Calu3 (cell line): ENCODE results near the gene SLC38A9. TPM values are rescaled to one million over a fixed set of nuclear protein-coding genes. Genes with fewer than 3 reads are reported as not detected.

Experiments
- BruUV-seq: library from RNA; stranded (reverse); fragments of 400-500 nt; replicated peaks from 2 replicates; lab custom pipeline; 2021; lab: Mats Ljungman, UMichigan
- CTCF ChIA-PET: fragments of 300-600 bp; sonication (Branson Sonifier 250); formaldehyde crosslinking; loops from one replicate; lab custom pipeline; 2022; ENCODE audit warnings: antibody characterized with exemption; lab: Charles Lee
- DNase-seq: peaks from one replicate; pipeline ENCODE4 v3.0.0; 2022
- H3K27ac Mint-ChIP-seq: one replicate; pipeline ENCODE4 v1.8.0; 2022; ENCODE audit warnings: mixed read lengths; ENCODE audit not compliant: unreplicated experiment
- H3K27me3 Mint-ChIP-seq: one replicate; pipeline ENCODE4 v1.8.0; 2022; ENCODE audit warnings: mixed read lengths; ENCODE audit not compliant: unreplicated experiment
- H3K36me3 Mint-ChIP-seq: one replicate; pipeline ENCODE4 v1.8.0; 2022; ENCODE audit warnings: mild to moderate bottlenecking, moderate library complexity, mixed read lengths; ENCODE audit not compliant: insufficient read depth, unreplicated experiment
- H3K4me1 Mint-ChIP-seq: one replicate; pipeline ENCODE4 v1.8.0; 2022; ENCODE audit warnings: mild to moderate bottlenecking, low read depth, mixed read lengths; ENCODE audit not compliant: unreplicated experiment
- H3K4me3 Mint-ChIP-seq: one replicate; pipeline ENCODE4 v1.8.0; 2022; ENCODE audit warnings: mild to moderate bottlenecking, low read depth, moderate library complexity, mixed read lengths; ENCODE audit not compliant: unreplicated experiment
- H3K9me3 Mint-ChIP-seq: one replicate; pipeline ENCODE4 v1.8.0; 2022; ENCODE audit warnings: low read depth, mixed read lengths; ENCODE audit not compliant: unreplicated experiment
- CTCF ChIP-seq: fragments of 200-600 bp; IDR thresholded peaks from one replicate; pipeline ENCODE4 v1.8.0; 2022; ENCODE audit warnings: antibody characterized with exemption; ENCODE audit not compliant: unreplicated experiment
- intact Hi-C: fragments of 100-400 bp; cut with micrococcal nuclease; formaldehyde crosslinking; loops from one replicate; pipeline ENCODE4 v1.10.0; 2022; ENCODE audit not compliant: unreplicated experiment
- total RNA-seq: library from RNA; stranded (reverse); gene quantifications from 2 replicates; pipeline ENCODE4 v1.2.3, GENCODE V29; 2022

SLC38A9 gene
- total RNA-seq, 1 experiment from 2014 or later: 30.5 TPM

DNA sequence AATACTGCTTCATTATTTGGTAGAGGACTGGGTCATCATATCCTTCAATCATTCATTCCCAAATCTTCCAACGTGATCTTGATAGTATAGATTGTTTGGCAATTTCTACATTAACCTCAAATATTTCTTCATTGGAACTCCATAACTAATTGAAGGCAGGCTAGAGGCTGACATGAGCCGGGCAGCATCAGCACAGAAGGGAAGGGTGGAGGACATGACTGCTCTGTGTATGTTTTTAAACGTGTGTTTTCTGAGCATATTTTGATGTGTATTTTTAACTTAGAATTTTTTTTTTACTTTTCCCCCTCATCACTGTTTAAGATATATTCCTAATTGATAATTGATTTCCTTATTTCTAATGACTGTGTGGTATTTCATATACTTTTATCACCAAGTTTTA, 38.4 kb upstream of the SLC38A9 start:
- no peak overlapping the region for H3K4me3 Mint-ChIP-seq
- no peak overlapping the region for H3K27ac Mint-ChIP-seq
- DNase-seq: no peak
- no peaks in the 10 kb centered on the region for H3K9me3 Mint-ChIP-seq
- H3K4me1 Mint-ChIP-seq: no peaks in the 10 kb centered on the region
- BruUV-seq: no TSS peak
- no peaks in the 10 kb centered on the region for H3K27me3 Mint-ChIP-seq
- no peak for TF ChIP-seq CTCF
- no peaks in the 10 kb centered on the region for H3K36me3 Mint-ChIP-seq
- intact Hi-C loops: no loop called here
- CTCF ChIA-PET: no interaction called here

- no peak overlapping the region for H3K4me3 Mint-ChIP-seq
- H3K27ac Mint-ChIP-seq: no peak overlapping the region
- no peaks in the 10 kb centered on the region for H3K4me1 Mint-ChIP-seq
- BruUV-seq: no TSS peak
- no peak for DNase-seq
- H3K27me3 Mint-ChIP-seq: no peaks in the 10 kb centered on the region
- no peak for TF ChIP-seq CTCF
- CTCF ChIA-PET: no interaction called here
- intact Hi-C loops: no loop called here
- no peaks in the 10 kb centered on the region for H3K36me3 Mint-ChIP-seq
- no peaks in the 10 kb centered on the region for H3K9me3 Mint-ChIP-seq
These were observed 37.9 kb upstream of the SLC38A9 start for GRCh38 chr5:55750063-55750462.

DNA sequence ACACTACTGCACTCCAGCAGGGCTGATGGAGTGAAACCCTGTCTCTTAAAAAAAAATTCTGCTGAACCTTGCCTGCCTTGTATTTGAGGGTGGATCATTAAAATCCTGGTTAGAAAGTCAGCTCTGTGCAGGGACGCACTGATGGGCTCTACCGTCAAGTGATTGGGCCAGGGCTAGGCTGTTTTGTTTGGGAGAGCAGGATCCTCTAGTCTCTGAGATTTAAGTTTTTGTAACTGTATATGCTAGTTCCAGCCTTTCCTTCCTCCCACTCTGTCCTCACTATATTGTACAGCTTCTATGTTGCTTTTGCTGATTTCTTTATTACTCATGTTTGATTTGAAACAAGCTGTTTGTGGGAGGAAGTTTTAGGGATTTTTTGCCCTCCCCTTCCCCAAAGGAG, 37.3 kb upstream of the SLC38A9 start:
- intact Hi-C loops: no loop called here
- no TSS peak for BruUV-seq
- CTCF ChIA-PET: interaction anchor here (0.7 kb wide), 1 partner anchor 11 kb away, joined by 5 read pairs; no protein-coding TSS in a partner anchor
- no peaks in the 10 kb centered on the region for H3K4me1 Mint-ChIP-seq
- H3K4me3 Mint-ChIP-seq: no peak overlapping the region
- no peak for DNase-seq
- no peaks in the 10 kb centered on the region for H3K9me3 Mint-ChIP-seq
- H3K27me3 Mint-ChIP-seq: no peaks in the 10 kb centered on the region
- H3K36me3 Mint-ChIP-seq: no peaks in the 10 kb centered on the region
- TF ChIP-seq CTCF: no peak
- H3K27ac Mint-ChIP-seq: no peak overlapping the region

GRCh38 chr5:55747778-55748318, 35.7 kb upstream of the SLC38A9 start:
- TF ChIP-seq CTCF: no peak
- Mint-ChIP-seq H3K9me3 (no peaks in the 10 kb centered on the region), H3K27me3 (no peaks in the 10 kb centered on the region), H3K4me1 (no peaks in the 10 kb centered on the region), H3K27ac (no peak overlapping the region), H3K4me3 (no peak overlapping the region), H3K36me3 (no peaks in the 10 kb centered on the region)
- no peak for DNase-seq
- CTCF ChIA-PET: no interaction called here
- BruUV-seq: no TSS peak
- intact Hi-C loops: no loop called here
